HK-2 (cell line): Measurements from ENCODE around the gene OR4D9.

Experiments used
- DNase-seq: peaks from one replicate; pipeline ENCODE4 v3.0.0-alpha.2; 2018; ENCODE audit not compliant: unreplicated experiment

Gene OR4D9

DNA sequence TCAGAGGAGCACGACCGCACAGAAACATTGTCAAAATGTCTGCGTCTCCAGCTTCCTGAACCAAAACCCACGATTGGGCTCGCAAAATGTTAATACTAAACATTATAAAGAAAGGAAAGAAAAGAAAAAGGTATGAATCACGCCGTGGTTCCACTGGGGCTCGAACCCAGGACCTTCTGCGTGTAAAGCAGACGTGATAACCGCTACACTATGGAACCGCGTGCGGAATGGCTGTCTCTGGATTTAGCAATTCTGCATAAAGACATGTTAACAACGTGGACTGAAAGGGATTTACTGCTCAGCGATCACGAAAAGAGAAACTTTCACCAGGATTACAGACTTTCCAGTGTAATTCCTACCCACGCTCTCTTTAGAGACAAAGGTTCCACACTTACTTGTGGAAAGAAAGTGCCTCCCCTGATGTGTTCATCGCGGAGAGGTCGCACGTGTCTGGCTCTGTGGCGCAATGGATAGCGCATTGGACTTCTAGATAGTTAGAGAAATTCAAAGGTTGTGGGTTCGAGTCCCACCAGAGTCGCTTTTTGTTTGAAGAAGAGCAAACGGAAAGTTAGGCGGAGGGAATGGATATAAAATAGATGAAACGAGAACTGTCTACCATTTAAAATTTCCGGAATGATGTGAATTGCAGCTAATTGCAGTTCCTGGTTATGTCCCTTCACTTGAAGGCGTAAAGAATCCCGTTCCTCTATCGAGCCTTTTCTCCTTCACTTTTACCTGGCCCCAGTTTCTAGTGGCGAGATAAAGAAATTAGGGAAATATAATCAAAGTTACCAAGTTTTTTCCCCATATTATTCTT, 39.7 kb downstream of the OR4D9 start:
- DNase-seq: peak; percentile 83

DNA sequence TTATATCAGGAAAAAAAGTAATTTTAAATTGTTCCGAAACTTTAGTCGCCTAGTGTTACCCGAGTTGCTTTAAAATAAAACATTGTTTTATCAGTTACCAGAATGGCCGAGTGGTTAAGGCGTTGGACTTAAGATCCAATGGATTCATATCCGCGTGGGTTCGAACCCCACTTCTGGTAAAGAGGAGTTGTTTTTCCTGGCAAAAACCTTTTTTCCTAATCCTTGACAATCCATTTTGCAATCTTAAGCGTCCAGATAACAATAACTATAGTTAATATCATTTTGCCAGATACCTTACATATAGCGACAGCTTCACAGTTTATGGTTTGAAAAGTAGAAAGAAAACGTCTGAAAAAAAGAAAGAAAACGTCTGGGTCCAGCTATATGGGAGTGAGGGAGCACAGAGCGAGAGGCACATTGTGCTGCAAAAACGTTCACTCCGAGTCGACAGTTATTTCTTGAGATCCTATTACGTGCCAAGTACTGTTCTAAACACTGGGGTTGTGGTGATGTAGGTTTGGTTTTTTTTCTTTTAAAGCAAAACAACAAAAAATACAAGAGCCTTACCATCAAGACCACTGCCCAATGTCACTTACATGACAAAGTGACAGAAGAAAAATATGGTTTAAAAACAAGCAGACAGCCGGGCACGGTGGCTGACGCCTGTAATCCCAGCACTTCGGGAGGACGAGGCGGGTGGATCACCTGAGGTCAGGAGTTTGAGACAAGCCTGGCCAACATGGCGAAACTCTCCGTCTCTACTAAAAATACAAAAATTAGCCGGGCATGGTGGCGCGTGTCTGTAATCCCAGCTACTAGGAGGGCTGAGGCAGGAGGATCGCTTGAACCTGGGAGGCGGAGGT, 40.6 kb downstream of the OR4D9 start:
- DNase-seq: peak; percentile 38

DNA sequence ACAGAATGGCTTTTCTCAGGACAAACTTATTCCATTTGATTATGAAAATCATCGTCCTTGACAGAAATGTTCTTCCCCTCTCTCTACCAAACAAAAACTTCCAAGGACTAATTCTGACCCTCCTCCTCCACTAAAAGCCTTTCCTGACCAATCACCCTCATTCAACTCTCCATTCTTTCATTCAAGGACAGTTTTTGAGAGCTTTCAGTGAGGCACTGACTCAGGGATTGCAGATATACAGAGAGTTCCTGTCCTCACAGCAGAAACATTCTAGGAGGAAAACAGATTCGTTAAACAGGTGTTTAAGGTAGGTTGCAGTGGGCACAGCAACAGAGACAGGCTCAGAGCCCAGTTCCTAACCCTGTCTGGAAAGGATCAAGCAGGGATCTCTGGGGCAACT, 41.5 kb downstream of the OR4D9 start:
- DNase-seq: no peak

DNA sequence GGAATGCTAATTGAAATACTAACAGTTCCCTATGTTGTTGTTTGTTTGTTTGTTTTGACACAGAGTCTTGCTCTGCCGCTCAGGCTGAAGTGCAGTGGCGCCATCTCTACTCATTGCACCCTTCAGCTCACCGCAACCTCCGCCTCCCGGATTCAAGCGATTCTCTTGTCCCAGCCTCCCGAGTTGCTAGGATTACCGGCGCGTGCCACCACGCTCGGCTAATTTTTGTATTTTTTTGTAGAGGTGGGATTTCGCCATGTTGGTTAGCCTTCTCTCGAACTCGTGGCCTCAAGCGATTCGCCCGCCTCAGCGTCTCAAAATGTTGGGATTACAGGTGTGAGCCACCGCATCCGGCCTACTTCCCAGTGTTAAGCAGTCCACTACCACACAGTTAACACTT, 42.0 kb downstream of the OR4D9 start:
- no peak for DNase-seq

DNA sequence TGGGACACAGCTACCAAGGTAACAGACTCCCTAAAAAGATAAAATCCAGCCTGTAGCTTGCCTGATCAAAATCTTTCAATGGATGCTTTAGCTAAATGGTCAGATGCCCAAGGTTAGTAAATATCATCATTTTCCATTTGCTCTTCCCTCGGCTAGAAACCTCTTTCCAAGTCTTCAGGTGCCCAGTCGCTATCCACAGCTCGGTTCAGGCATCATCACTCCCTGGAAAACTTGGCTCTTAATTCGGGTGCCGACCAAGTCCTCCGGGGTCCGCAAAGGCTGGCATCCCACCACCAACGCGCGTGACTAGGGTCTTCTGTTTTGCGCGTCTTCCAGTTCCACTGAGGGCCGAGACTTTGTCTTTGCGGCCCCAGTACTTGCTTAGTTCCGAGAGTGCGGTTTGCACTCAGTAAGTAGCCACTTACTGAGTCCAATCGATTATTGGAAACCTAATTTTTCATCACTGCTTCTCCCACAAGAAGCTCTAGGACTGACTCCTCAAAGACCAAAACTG, 44.3 kb downstream of the OR4D9 start:
- DNase-seq: peak; percentile 20

DNA sequence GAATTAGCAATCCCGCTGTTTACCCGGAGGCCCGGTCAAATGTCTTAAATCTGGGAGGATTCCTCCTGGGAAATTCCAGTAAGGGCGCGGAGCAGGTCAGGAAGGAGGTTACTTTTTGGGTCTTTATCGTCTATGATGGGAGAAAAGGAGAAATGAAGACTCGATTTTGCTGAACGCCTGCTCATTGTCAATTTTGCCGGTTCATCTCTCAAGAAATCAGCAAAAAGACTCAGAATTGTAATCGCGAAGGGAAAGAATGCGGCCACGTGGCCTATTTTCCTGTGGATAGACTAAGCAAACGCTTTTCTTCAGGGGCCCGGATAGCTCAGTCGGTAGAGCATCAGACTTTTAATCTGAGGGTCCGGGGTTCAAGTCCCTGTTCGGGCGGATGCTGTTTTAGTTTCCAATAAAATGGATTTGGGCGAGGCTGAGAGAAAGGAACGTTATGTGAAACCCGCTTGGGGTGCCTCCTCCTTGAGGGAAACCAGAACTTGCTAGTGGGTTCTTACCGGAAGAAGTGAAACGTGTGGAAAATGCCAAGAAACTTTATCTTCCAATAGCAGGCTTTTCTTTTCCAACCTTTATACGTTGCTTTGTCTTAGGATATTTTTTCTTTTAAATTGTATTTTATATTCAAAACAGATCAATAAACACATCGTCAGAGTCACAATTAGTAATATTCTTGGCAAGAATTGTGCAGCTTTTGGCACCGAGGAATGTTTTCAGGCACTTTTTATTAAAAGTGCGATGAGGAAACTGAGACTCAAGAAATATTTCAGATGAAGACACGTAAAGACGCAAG, 45.0 kb downstream of the OR4D9 start:
- DNase-seq: peak; percentile 81

DNA sequence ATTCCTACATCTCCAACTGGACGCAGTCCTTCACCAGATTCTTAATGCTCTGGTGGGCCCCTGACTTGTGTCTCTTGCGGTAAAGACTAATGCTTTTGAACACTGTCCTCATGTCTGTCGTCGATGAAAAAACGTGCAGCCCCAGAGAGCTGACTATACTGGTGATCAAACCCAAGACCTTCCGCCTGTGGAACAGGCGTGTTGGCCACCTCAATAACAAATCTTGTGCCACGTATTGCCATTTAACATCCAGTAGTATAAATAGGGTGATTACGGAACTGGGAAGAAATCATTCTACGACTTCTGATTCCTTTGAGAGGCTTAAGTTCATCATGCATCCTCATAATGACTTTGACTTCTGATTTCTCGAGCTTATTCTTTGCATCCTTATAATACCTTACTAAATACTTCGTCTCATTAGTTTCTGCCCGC, 45.6 kb downstream of the OR4D9 start:
- DNase-seq: peak; percentile 22

DNA sequence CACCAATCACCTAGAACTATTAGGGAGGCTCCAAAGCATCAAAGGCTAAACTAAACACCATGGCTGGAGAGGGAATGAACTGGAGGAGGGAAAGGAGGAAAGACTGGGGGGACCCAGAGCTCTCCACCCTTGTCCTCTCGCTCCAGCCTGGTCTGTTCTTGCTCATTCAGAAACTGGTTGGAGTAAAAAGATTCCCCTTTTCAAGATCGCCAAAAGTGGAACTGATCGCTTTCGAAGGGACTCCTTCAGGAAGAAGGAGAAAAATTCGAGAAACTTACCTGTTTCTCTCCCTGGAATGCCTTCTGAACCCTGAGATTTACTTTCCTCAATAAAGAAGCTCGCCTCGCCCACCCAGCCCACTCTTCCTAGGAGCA, 46.9 kb downstream of the OR4D9 start:
- no peak for DNase-seq

DNA sequence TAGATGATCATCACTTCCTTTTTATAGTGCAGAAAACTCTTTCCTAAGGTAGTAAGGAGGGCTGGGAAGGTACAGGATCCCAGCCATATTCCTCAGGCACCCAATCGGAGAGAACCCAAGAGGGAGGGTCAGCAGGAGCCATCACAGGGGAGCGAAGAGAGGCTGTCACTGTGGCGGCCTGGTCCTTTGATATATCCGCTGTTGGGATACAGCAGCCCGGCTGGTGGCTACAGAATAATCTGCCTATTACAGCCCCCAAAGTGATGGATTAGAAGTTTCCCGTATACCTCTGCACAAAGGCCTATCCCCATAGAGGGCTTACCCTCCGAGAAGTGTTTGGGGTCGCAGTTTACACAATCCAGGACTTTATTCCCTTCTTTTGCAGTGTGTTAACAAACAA, 48.5 kb downstream of the OR4D9 start:
- no peak for DNase-seq

DNA sequence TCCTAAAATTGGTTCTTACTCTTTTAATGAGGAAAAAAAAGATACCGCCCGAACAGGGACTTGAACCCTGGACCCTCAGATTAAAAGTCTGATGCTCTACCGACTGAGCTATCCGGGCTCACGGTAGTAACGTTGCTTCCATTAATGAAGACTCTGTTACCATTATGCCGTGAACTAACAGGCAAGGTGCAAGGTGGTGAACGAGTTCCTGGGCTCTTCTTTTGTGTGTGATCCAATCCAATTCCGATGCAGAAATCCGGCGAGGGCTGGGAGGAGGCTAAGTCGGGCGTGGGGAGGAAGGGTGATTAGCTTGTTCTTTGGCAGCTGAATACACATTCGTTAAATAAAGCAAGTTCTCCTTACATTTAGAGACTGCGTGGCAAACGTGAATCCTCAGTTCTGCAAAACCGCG, 49.0 kb downstream of the OR4D9 start:
- DNase-seq: peak; percentile 76

DNA sequence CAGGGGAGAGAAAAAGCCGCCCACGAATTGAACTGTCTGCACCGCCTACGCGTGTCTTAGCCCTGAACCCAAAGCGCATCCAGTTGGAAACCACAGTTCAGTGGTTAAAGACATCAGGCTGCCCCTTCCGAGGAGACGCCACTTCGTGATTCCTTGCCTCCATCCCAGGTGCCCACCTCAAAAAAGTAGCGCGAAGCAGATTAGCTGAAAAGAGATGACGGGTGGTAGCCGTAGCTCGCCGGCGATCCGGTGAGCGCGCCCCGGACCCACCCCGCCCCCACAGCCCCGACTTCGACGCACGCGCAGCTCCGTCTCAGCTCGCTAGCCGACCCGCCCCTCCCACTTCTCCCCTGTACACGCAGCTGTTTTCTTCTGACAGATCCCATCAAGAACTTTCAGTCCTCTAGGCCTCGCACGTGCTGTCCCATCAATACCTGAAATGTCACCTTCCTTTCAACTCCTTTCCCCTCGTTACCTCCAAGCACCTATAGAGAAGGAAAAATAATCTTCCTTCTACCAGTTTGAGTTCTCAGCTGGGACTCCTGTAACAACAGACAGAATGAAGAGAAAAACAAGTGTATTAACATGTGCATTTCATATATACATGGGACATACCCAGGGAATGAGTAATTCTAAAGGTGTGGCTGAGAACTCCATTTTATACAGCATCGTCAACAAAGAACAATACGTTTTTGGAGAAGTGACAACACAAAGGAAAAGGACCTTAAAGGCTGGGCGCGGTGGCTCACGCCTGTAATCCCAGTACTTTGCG, 49.5 kb downstream of the OR4D9 start:
- DNase-seq: peak; percentile 70

DNA sequence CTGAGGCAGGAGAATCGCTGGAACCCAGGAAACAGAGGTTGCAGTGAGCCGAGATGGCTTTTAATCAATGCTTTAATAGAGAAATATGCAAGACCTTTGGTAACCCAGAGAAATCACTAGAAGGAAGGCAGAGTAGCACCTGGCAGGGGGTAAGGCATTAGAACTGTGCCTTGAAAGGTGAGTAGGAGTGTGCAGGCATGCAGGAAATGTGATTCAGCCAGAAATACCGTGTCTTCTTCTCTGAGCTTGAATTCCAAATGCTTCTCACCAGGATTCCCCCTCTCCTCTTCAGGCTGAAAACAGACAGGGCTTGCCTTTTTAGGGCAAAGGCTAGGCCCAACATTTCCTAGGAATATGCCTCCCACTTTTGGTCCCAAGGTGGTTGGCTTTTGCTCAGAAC, 51.0 kb downstream of the OR4D9 start:
- no peak for DNase-seq
